ENCODE results near the gene SRRM2. TPM values are rescaled to one million over a fixed set of nuclear protein-coding genes. Genes with fewer than 3 reads are reported as not detected.
"Not testable (repeated sequence)": the region's sequence is repeated elsewhere in the genome, so short reads cannot be mapped to it uniquely, and the experiment has no call there.

Gene SRRM2
- polyA plus RNA-seq, 4 donors = 329 to 655 (median 496) TPM

DNA sequence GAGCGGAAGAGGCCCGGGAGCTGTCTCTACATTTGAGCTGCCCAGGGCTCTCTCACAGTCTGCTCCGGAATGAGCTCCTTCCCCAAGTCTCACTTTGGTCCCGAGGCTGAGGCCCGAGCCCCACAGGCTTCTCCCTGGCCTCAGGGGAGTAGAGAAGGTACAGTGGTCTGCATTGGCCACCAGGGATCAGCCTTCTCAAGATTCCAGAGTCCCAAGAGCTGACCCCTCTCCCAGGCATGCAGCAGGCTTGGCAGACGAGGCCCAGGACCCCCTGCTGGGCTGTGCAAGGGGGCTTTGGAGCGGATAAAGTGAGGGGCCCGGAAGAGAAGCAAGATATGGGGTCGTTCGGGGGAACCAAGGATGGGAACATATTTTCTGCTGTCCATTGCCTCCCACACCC, 35.5 kb upstream of the SRRM2 start:
- DNase-seq (no peak), FAIRE-seq (no peak)
- H3K27ac ChIP-seq (ENCODE audit: low read depth in 1 of 3, low read length in 2 of 3) = no peak overlapping the region
- 79 to 86% (median 82%) methylated on average over 9 to 10 of the region's 10 CpGs for WGBS, 3 donors
- no peaks in the 10 kb centered on the region for H3K9me3 ChIP-seq (ENCODE audit: control insufficient read depth in 2 of 2, insufficient read depth in 1 of 2, low read depth in 1 of 2, low read length in 1 of 2)
- no peaks in the 10 kb centered on the region for H3K4me1 ChIP-seq (ENCODE audit: control insufficient read depth in 3 of 3, insufficient read depth in 2 of 3, low read depth in 1 of 3, low read length in 2 of 3)
- peaks cover 0 to 5% (median 0%) of the 10 kb centered on the region in 3 donors for H3K27me3 ChIP-seq (ENCODE audit: control insufficient read depth in 3 of 3, insufficient read depth in 3 of 3, low read length in 3 of 3)
- no peaks in the 10 kb centered on the region for H3K36me3 ChIP-seq (ENCODE audit: control insufficient read depth in 3 of 3, insufficient read depth in 2 of 3, low read depth in 1 of 3, low read length in 3 of 3)
- H3K4me3 ChIP-seq (ENCODE audit: low read depth in 1 of 3, low read length in 3 of 3) = no peak overlapping the region

DNA sequence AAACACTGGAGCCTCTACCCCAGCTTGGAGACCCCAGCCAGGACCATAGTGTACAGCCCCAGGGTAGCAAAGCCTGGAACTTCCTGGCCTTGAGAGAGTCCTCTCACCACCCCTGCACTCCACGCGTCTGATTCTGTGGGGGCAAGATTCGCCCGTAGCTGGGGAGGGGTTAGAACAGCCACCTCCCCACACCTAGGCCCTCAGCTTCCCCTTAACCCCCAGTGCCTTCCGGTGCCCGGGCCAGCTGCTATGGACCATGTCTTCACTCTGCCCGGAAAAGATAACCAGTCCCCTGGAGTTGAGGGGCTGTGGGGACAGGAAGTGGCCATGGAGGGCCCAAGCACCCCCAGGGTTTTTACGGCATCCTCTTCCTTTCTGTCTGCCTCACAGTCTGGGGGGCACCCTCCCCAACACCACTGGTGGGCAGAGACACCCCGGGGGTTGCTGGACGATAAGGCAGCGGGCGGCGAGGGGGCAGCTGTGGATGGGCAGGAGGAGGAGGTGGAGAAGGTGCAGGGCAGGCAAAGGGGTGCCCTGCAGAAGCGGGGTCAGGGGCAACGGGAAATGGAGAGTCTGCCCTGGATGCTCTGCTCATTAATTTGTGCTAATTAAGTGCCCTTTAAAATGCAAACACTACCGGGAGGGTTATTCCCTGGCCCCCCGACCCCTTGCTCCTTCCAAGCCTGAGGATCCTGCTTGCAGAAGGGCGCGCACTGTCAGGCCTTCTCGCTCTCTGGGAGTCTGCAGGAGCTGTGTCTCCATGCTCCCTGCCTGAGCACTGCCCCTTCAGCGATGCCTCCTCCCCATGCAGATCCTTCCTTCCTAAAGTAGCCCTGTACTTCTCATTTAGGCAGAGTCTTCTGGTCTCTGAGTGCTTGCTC, 34.8 kb upstream of the SRRM2 start:
- 76 to 81% (median 80%) methylated on average over 21 of the region's 21 CpGs for WGBS, 3 donors
- Histone ChIP-seq H3K4me3 (ENCODE audit: low read depth in 1 of 3, low read length in 3 of 3) (no peak overlapping the region), H3K4me1 (ENCODE audit: control insufficient read depth in 3 of 3, insufficient read depth in 2 of 3, low read depth in 1 of 3, low read length in 2 of 3) (no peaks in the 10 kb centered on the region), H3K9me3 (ENCODE audit: control insufficient read depth in 2 of 2, insufficient read depth in 1 of 2, low read depth in 1 of 2, low read length in 1 of 2) (no peaks in the 10 kb centered on the region), H3K27me3 (ENCODE audit: control insufficient read depth in 3 of 3, insufficient read depth in 3 of 3, low read length in 3 of 3) (peaks cover 0 to 5% (median 0%) of the 10 kb centered on the region in 3 donors), H3K36me3 (ENCODE audit: control insufficient read depth in 3 of 3, insufficient read depth in 2 of 3, low read depth in 1 of 3, low read length in 3 of 3) (no peaks in the 10 kb centered on the region), H3K27ac (ENCODE audit: low read depth in 1 of 3, low read length in 2 of 3) (no peak overlapping the region)
- DNase-seq (no peak), FAIRE-seq (no peak)

DNA sequence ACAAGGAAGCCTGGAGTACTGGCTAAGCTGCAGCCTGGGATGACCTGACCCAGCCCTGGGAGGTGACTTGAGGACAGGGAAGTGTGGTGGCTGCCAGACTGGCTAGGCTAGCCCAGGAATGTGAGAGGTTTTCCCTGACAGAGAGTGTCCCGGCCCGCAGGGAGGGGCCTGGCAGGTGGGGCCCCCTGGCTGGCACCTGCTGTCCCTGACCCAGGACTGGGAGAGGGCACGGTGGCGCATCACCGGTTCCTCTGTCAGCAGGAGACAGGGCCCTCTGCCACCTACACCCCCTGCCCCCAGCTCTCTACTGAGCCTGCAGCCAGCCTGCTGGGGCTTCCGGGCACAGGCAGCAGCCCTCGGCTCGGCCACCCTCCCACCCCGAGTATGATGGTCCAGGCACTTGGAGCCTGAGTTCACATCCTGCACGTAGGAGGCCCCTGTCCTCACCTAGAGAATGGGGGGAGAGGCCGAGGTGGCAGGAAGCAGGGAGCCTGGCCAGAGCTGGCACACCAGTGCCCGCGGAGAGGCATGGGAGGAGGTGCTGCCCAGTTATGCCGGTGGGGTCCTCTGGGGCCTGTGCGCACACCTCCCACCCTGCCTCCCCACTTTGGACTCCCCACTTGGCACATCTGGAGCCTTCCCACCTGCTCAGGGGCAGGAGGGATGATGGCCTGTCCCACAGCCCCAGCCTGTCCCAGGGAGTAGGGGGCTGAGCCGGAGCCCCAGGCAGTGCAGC, 32.9 kb upstream of the SRRM2 start:
- DNase-seq = peak in 1 of 2 donors; percentile 64
- no peak for FAIRE-seq
- Histone ChIP-seq H3K4me1 (ENCODE audit: control insufficient read depth in 3 of 3, insufficient read depth in 2 of 3, low read depth in 1 of 3, low read length in 2 of 3) (no peaks in the 10 kb centered on the region), H3K27ac (ENCODE audit: low read depth in 1 of 3, low read length in 2 of 3) (no peak overlapping the region), H3K36me3 (ENCODE audit: control insufficient read depth in 3 of 3, insufficient read depth in 2 of 3, low read depth in 1 of 3, low read length in 3 of 3) (no peaks in the 10 kb centered on the region), H3K4me3 (ENCODE audit: low read depth in 1 of 3, low read length in 3 of 3) (no peak overlapping the region), H3K9me3 (ENCODE audit: control insufficient read depth in 2 of 2, insufficient read depth in 1 of 2, low read depth in 1 of 2, low read length in 1 of 2) (no peaks in the 10 kb centered on the region), H3K27me3 (ENCODE audit: control insufficient read depth in 3 of 3, insufficient read depth in 3 of 3, low read length in 3 of 3) (peaks cover 0 to 5% (median 0%) of the 10 kb centered on the region in 3 donors)
- 32 to 68% (median 59%) methylated on average over 14 to 16 of the region's 16 CpGs for WGBS, 3 donors

DNA sequence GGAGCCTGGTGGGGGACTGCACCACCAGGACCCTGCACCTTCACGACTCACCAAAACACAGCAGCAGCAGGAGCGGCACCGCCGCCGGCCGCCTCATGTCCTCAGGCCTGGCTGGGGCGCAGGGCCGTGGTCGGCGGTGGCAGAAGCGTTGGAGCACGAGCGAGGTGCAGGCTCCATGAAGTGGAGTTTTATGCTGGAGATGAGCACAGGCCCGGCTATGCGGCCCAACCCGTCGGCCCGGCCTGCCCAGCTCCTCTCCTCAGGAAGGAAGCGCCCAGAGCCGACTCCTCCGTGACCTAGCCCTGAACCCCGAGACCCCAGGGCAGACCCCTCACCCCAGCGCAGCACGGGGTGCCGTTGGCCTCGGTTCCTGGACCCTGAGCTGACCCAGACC, 32.4 kb upstream of the SRRM2 start, which contains the start of gene PRSS27:
Gene PRSS27 (minus strand): TSS at position 161 of the 394 bp plus-strand sequence. CDS start 64 bp downstream, at position 97.
- FAIRE-seq (no peak), DNase-seq (no peak)
- 78 to 84% (median 82%) methylated on average over 24 to 26 of the region's 26 CpGs for WGBS, 3 donors
- no peaks in the 10 kb centered on the region for H3K9me3 ChIP-seq (ENCODE audit: control insufficient read depth in 2 of 2, insufficient read depth in 1 of 2, low read depth in 1 of 2, low read length in 1 of 2)
- H3K27me3 ChIP-seq (ENCODE audit: control insufficient read depth in 3 of 3, insufficient read depth in 3 of 3, low read length in 3 of 3) = peaks cover 0 to 10% (median 0%) of the 10 kb centered on the region in 3 donors
- H3K4me1 ChIP-seq (ENCODE audit: control insufficient read depth in 3 of 3, insufficient read depth in 2 of 3, low read depth in 1 of 3, low read length in 2 of 3) = no peaks in the 10 kb centered on the region
- peak within 1 kb of the TSS in 2 of 3 donors; percentile 42 to 81 for H3K27ac ChIP-seq (ENCODE audit: low read depth in 1 of 3, low read length in 2 of 3)
- H3K4me3 ChIP-seq (ENCODE audit: low read depth in 1 of 3, low read length in 3 of 3) = peak within 1 kb of the TSS; percentile 45 to 62 (median 46)
- no peaks in the 10 kb centered on the region for H3K36me3 ChIP-seq (ENCODE audit: control insufficient read depth in 3 of 3, insufficient read depth in 2 of 3, low read depth in 1 of 3, low read length in 3 of 3)

GRCh38 chr16:2720719-2721633, 31.5 kb upstream of the SRRM2 start:
- H3K36me3 ChIP-seq (ENCODE audit: control insufficient read depth in 3 of 3, insufficient read depth in 2 of 3, low read depth in 1 of 3, low read length in 3 of 3) = no peaks in the 10 kb centered on the region
- H3K27ac ChIP-seq (ENCODE audit: low read depth in 1 of 3, low read length in 2 of 3) = peak overlapping the region in 2 of 3 donors; percentile 42 to 81
- 1% methylated on average over 52 to 98 of the region's 99 CpGs for WGBS, 3 donors
- no peaks in the 10 kb centered on the region for H3K9me3 ChIP-seq (ENCODE audit: control insufficient read depth in 2 of 2, insufficient read depth in 1 of 2, low read depth in 1 of 2, low read length in 1 of 2)
- H3K27me3 ChIP-seq (ENCODE audit: control insufficient read depth in 3 of 3, insufficient read depth in 3 of 3, low read length in 3 of 3) = peaks cover 0 to 9% (median 0%) of the 10 kb centered on the region in 3 donors
- peak overlapping the region; percentile 45 to 62 (median 46) for H3K4me3 ChIP-seq (ENCODE audit: low read depth in 1 of 3, low read length in 3 of 3)
- DNase-seq (peak; percentile 75 to 88), FAIRE-seq (no peak)
- H3K4me1 ChIP-seq (ENCODE audit: control insufficient read depth in 3 of 3, insufficient read depth in 2 of 3, low read depth in 1 of 3, low read length in 2 of 3) = no peaks in the 10 kb centered on the region

DNA sequence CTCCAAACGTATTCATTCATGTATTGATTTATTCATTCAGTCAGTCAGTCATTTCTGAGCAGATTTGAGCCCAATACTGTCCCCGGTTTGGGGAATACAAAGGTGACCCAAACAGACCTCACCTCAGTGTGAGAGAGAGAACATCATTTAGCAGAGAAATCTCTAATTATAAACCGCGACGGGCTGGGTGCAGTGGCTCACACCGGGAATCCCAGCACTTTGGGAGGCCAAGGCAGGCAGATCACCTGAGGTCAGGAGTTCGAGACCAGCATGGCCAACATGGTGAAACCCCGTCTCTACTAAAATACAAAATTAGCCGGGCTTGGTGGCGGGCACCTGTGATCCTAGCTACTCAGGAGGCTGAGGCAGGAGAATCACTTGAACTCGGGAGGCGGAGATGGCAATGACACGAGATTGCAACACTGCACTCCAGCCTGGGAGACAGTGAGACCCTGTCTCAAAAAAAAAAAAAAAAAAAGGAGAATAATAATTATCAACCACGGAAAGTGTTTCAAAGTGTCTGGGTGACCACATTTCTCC, 30.7 kb upstream of the SRRM2 start:
- H3K27me3 ChIP-seq (ENCODE audit: control insufficient read depth in 3 of 3, insufficient read depth in 3 of 3, low read length in 3 of 3); H3K27ac ChIP-seq (ENCODE audit: low read depth in 1 of 3, low read length in 2 of 3); H3K4me1 ChIP-seq (ENCODE audit: control insufficient read depth in 3 of 3, insufficient read depth in 2 of 3, low read depth in 1 of 3, low read length in 2 of 3); H3K36me3 ChIP-seq (ENCODE audit: control insufficient read depth in 3 of 3, insufficient read depth in 2 of 3, low read depth in 1 of 3, low read length in 3 of 3); DNase-seq; FAIRE-seq; H3K9me3 ChIP-seq (ENCODE audit: control insufficient read depth in 2 of 2, insufficient read depth in 1 of 2, low read depth in 1 of 2, low read length in 1 of 2): not testable (repeated sequence)
- H3K4me3 ChIP-seq (ENCODE audit: low read depth in 1 of 3, low read length in 3 of 3) = peak overlapping the region in 2 of 3 donors; percentile 16 to 62
- 27 to 40% (median 33%) methylated on average over 14 of the region's 14 CpGs for WGBS, 3 donors

- Histone ChIP-seq H3K36me3 (ENCODE audit: control insufficient read depth in 3 of 3, insufficient read depth in 2 of 3, low read depth in 1 of 3, low read length in 3 of 3) (no peaks in the 10 kb centered on the region), H3K9me3 (ENCODE audit: control insufficient read depth in 2 of 2, insufficient read depth in 1 of 2, low read depth in 1 of 2, low read length in 1 of 2) (no peaks in the 10 kb centered on the region), H3K4me1 (ENCODE audit: control insufficient read depth in 3 of 3, insufficient read depth in 2 of 3, low read depth in 1 of 3, low read length in 2 of 3) (no peaks in the 10 kb centered on the region), H3K27ac (ENCODE audit: low read depth in 1 of 3, low read length in 2 of 3) (no peak overlapping the region), H3K27me3 (ENCODE audit: control insufficient read depth in 3 of 3, insufficient read depth in 3 of 3, low read length in 3 of 3) (peaks cover 0 to 6% (median 0%) of the 10 kb centered on the region in 3 donors), H3K4me3 (ENCODE audit: low read depth in 1 of 3, low read length in 3 of 3) (no peak overlapping the region)
- 77 to 79% (median 78%) methylated on average over 7 of the region's 7 CpGs for WGBS, 3 donors
- no peak for FAIRE-seq
- DNase-seq = no peak
Observed at GRCh38 chr16:2724088-2724676, 28.3 kb upstream of the SRRM2 start.
